A673 (cell line): ENCODE results near the gene ADGRA1.

Experiments
- EZH2 ChIP-seq: fragments of 200-600 bp; sonication (generic); IDR thresholded peaks from 2 replicates; pipeline ENCODE4 v1.6.1; 2017; ENCODE audit warnings: borderline replicate concordance, low read depth, mild to moderate bottlenecking, mixed read lengths, antibody characterized with exemption, low read length; ENCODE audit not compliant: poor library complexity, severe bottlenecking
- TF ChIP-seq, protein P1 (sequence below): fragments of 300-800, 200-600 bp; sonication (generic); conservative IDR thresholded peaks from 2 replicates; pipeline ENCODE4 v1.5.1; 2017; ENCODE audit warnings: low read depth, mild to moderate bottlenecking, antibody characterized with exemption, low read length, moderate library complexity, mixed read lengths

DNA sequence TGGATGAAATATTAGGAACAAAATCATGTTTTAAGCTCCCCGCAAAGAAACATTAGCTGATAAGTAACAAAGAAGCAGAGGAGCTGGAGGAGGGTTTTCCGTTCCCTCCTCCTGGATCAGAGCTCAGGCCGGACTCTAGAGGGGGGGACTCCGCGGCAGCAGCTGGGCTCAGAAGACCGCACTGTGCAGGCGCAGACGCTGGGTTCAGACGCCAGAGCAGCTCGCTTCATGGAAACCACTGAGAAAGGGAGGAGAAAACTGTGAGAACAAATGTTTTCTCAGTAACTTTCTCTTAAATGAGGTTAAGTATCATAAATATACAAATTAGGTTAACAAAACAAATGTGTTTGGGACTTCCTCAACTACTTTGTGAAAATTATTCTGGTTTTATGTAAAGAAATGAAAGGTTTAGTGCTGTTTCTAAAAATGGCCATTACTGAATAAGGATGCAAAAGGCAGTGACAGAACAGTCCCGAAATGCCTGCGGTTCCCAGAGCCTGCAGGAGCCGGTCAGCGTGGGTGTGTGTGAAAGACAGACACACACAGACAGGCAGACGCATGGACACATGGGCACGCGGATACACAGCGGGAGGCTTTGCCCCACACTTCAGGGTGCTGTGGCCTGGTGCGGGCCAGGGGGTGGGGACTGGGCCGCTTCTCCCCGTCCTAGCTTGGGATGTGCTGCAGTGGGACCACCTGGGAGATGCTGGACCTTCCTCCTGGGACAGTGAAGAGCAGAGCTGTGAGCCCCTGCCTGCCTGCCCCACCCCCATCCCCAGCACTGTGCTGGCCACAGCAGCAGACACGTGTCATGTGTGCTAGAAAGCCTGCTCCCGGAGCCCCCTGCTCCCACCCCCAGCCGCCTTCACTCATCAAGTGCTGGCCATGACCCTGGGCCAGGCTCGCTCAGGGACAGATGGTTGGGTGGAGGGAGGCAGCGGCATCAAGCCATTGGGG is 20.3 kb upstream of the ADGRA1 start:
- TF ChIP-seq EZH2: no peak
- TF ChIP-seq, protein P1, sequence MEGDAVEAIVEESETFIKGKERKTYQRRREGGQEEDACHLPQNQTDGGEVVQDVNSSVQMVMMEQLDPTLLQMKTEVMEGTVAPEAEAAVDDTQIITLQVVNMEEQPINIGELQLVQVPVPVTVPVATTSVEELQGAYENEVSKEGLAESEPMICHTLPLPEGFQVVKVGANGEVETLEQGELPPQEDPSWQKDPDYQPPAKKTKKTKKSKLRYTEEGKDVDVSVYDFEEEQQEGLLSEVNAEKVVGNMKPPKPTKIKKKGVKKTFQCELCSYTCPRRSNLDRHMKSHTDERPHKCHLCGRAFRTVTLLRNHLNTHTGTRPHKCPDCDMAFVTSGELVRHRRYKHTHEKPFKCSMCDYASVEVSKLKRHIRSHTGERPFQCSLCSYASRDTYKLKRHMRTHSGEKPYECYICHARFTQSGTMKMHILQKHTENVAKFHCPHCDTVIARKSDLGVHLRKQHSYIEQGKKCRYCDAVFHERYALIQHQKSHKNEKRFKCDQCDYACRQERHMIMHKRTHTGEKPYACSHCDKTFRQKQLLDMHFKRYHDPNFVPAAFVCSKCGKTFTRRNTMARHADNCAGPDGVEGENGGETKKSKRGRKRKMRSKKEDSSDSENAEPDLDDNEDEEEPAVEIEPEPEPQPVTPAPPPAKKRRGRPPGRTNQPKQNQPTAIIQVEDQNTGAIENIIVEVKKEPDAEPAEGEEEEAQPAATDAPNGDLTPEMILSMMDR: no peak
